Mammary epithelial cell (primary cell): Measurements from ENCODE around the gene GLA.

ENCODE experiments used
- CTCF ChIP-seq, 2 donors: IDR thresholded peaks in 1 of 2; conservative IDR thresholded peaks in 1 of 2; 2 replicates each; pipeline ENCODE4 v1.5.1; 2011 to 2012; ENCODE audit warnings: inconsistent platforms in 2 of 2, low read length in 2 of 2, mild to moderate bottlenecking in 2 of 2, control low read depth in 1 of 2, low read depth in 1 of 2; ENCODE audit not compliant: insufficient read depth in 1 of 2; ENCODE audit errors: extremely low read depth in 1 of 2
- EZH2 ChIP-seq: IDR thresholded peaks from 2 replicates; pipeline ENCODE4 v1.6.1; 2012; ENCODE audit warnings: low read length, inconsistent platforms, borderline replicate concordance

- TF ChIP-seq CTCF (conservative IDR thresholded peaks at IDR 0.05 in 1 of 2, IDR thresholded peaks at IDR 0.05 in 1 of 2; ENCODE audit: extremely low read depth in 1 of 2, insufficient read depth in 1 of 2, low read depth in 1 of 2, low read length in 2 of 2): no peak
- TF ChIP-seq EZH2: no peak
Measured at GRCh38 chrX:101452056-101452455, 44.3 kb upstream of the GLA start.
